Loucy (cell line): ENCODE measurements around the gene POTEB3.
"Not testable (repeated sequence)": the region's sequence is repeated elsewhere in the genome, so short reads cannot be mapped to it uniquely, and the experiment has no call there.

Source experiments
- CTCF ChIP-seq: fragments of 200-600 bp; sonication (generic); conservative IDR thresholded peaks from 2 replicates; pipeline ENCODE4 v1.5.1; 2014; ENCODE audit warnings: mild to moderate bottlenecking, antibody characterized with exemption, low read length
- EZH2phosphoT487 ChIP-seq: fragments of 200-600 bp; IDR thresholded peaks from 2 replicates; pipeline ENCODE4 v1.6.1; 2018; ENCODE audit warnings: antibody characterized with exemption, mild to moderate bottlenecking, moderate library complexity, borderline replicate concordance

GRCh38 chr15:21399111-21399510 lies 41.2 kb downstream of the POTEB3 start:
- TF ChIP-seq CTCF, EZH2phosphoT487: not testable (repeated sequence)
